Retinal pigment epithelial cell (primary cell): ENCODE data around the gene KIAA1210.

Experiments used
- DNase-seq: peaks from one replicate; pipeline ENCODE4 v3.0.0-alpha.2; 2010; ENCODE audit warnings: low read depth
- H3K4me3 ChIP-seq: 2 replicates; pipeline ENCODE4 v1.5.1; 2011; ENCODE audit warnings: mild to moderate bottlenecking, low read length, control low read depth, moderate library complexity
- TF ChIP-seq, protein P1 (sequence below): conservative IDR thresholded peaks from 2 replicates; pipeline ENCODE4 v1.5.1; 2011; ENCODE audit warnings: low read depth, low read length, control low read depth, inconsistent platforms

KIAA1210 gene

DNA sequence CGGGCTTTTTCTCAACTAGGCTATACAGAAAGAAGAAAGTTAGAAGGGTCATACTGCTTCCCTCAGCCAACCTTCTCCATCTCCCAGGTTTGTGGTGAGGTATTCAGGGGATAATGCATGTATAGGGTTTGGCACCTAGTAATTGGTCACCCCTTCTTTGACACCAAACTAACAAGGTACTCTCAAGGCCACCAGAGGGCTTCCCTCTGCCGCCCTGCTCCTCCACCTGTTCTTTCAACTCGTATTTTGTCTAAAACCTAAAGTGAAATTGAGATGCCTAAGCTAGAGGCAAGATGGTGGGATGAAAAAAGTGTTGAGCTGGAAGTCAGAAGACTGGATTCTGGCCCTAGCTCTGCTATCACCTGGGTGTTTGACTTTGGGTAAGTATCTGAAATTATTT, 32.8 kb downstream of the KIAA1210 start:
- H3K4me3 ChIP-seq, result no peak overlapping the region
- no peak for DNase-seq
- TF ChIP-seq, protein P1, sequence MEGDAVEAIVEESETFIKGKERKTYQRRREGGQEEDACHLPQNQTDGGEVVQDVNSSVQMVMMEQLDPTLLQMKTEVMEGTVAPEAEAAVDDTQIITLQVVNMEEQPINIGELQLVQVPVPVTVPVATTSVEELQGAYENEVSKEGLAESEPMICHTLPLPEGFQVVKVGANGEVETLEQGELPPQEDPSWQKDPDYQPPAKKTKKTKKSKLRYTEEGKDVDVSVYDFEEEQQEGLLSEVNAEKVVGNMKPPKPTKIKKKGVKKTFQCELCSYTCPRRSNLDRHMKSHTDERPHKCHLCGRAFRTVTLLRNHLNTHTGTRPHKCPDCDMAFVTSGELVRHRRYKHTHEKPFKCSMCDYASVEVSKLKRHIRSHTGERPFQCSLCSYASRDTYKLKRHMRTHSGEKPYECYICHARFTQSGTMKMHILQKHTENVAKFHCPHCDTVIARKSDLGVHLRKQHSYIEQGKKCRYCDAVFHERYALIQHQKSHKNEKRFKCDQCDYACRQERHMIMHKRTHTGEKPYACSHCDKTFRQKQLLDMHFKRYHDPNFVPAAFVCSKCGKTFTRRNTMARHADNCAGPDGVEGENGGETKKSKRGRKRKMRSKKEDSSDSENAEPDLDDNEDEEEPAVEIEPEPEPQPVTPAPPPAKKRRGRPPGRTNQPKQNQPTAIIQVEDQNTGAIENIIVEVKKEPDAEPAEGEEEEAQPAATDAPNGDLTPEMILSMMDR, result no peak

DNA sequence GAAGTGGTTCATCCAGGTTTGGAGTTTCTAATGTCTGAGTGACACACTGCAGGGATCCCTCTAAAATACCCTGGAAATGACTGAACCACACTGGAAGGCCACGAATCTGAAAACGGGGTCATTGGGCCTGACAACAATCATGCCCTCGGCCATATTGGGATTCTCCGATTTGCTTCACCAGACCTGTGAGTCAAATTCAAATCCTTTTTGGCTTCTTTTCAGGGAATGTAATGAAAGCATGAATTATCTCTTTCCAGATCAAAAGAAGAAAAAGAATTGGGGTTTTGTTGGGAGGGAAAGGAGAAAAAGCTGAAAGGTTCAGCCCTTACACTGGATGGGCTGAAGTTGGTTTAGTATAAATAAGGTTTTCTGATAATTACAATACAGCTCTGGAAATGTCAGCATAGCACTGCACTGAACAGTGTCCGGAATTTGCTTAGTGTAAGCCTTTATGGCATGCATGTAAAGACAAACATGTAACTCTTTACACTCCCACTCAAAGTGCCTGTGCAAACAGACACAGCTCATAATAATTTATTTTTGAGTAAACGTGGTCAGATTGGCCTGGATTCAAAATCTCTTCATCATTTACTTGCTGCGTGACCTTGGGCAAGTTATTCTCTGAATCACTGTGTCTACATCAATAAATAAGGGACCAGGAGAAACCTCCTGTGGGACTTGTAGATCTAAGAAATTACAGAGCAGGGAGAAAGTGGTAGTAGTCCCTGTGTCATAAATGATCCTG, 33.4 kb downstream of the KIAA1210 start:
- DNase-seq, result no peak
- H3K4me3 ChIP-seq, result no peak overlapping the region
- TF ChIP-seq, protein P1, result no peak

GRCh38 chrX:119090627-119091026, 37.0 kb downstream of the KIAA1210 start:
- no peak for DNase-seq
- H3K4me3 ChIP-seq, result no peak overlapping the region
- TF ChIP-seq, protein P1, result no peak

GRCh38 chrX:119089619-119090018, 38.0 kb downstream of the KIAA1210 start:
- TF ChIP-seq, protein P1, result no peak
- no peak for DNase-seq
- H3K4me3 ChIP-seq, result no peak overlapping the region

DNA sequence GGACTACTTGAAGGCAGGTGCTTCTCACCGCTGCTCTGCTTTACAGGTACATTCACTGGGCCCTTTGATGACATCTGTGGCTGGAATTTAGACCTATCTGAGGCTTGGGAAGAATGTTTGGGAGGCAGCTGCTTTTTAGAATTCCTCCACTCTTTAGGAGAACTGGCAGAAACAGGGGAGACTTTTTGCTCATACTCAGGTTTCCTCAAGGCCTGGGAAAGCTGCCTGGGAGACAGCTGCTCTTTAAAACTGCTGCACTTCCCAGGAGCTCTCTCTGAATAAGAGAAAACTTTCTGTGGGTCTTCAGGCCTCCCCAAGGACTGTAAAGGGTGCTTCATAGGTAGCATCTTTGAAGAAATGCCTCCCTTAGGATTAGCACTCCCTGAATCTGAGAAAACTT, 40.5 kb downstream of the KIAA1210 start:
- TF ChIP-seq, protein P1, result no peak

DNA sequence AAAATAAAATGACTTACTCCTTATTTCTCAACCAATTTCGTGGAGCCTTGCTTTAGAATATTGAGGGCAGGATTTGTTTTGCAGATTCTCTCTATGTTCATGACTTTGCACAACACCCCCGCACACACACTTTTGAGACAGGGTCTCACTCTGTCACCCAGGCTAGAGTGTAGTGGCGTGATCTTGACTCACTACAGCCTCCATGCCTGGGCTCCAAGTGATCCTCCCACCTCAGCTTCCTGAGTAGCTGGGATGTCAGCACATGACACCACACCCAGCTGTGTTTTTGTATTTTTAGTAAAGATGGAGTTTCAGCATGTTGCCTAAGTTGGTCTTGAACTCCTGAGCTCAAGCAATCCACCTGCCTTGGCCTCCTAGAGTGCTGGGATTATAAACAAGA, 42.8 kb downstream of the KIAA1210 start:
- TF ChIP-seq, protein P1, result no peak
- DNase-seq, result no peak
- H3K4me3 ChIP-seq, result no peak overlapping the region

More for the DNA sequence above, 40.5 kb downstream of the KIAA1210 start:
- no peak overlapping the region for H3K4me3 ChIP-seq
- no peak for DNase-seq

DNA sequence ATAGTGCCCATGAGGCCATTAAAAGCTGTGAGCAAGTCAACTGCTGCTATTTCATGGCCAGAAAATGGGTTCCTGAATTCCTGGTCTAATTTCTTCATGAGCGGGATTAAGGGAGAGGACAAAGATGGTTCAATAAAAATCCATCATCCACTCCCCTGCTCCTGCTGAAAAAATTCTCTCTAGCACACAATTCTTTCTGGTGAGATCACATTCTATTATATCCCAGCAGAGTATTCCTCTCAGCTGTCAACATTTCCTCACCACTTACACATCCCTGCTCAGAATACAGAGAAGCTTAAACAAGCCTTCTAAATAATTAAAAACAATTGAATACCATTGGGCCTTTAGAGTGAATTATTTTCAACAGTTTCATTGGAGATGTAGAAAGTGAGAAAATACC, 45.3 kb downstream of the KIAA1210 start:
- TF ChIP-seq, protein P1, result no peak
- DNase-seq, result no peak
- no peak overlapping the region for H3K4me3 ChIP-seq
